Right cardiac atrium (tissue), 5 donors: ENCODE data around the gene CNPY3. TPM values are rescaled to one million over a fixed set of nuclear protein-coding genes. Genes with fewer than 3 reads are reported as not detected.

Experiments used
- ATAC-seq, 2 donors: fragments of 200-7000 bp; cut with Tn5 transposase; one replicate each; pipeline versions ENCODE4 v1.8.0 to v1.9.1; 2020; ENCODE audit warnings: moderate library complexity in 2 of 2, mild to moderate bottlenecking in 1 of 2
- DNase-seq, 3 donors: peaks; one replicate each; pipeline ENCODE4 v3.0.0-alpha.2; 2020
- H3K27ac ChIP-seq: one replicate; pipeline ENCODE4 v1.5.1; 2013; ENCODE audit warnings: mild to moderate bottlenecking, low read length, control low read depth, moderate library complexity
- H3K27me3 ChIP-seq: one replicate; pipeline ENCODE4 v1.6.1; 2013; ENCODE audit not compliant: control insufficient read depth, insufficient read depth
- H3K4me1 ChIP-seq: one replicate; pipeline ENCODE4 v1.6.1; 2013; ENCODE audit warnings: low read length; ENCODE audit not compliant: control insufficient read depth, insufficient read depth
- H3K4me3 ChIP-seq: one replicate; pipeline ENCODE4 v1.5.1; 2013; ENCODE audit warnings: low read length, control low read depth
- H3K9me3 ChIP-seq: one replicate; pipeline ENCODE4 v1.6.1; 2013; ENCODE audit warnings: low read length; ENCODE audit not compliant: control insufficient read depth
- WGBS: extraction: QIAGEN DNeasy Blood & Tissue Kit; methylation state at CpG from one replicate; pipeline ENCODE4 v1.1.7; 2013; 5-methylcytosine and 5-hydroxymethylcytosine counted together
- intact Hi-C, 4 donors: fragments of 100-400 bp; cut with DNase I; formaldehyde crosslinking; loops; one replicate each; pipeline versions ENCODE4 v1.11.0 to v1.14.0; 2022 to 2023
- polyA plus RNA-seq: library from polyadenylated mRNA; stranded (reverse); fragments of 200-250 nt; gene quantifications from one replicate; pipeline ENCODE4 v1.2.3, GENCODE V29; 2013
- total RNA-seq, 4 donors: library from RNA; stranded (reverse); fragmentation: NEBNext Ultra II Directional; extraction: Animal tissue kit (Norgen Biotek cat#: 25700); gene quantifications; one replicate each; pipeline ENCODE4 v1.2.1, GENCODE V29; 2021
- donor health status: healthy with polysubstance abuse.
- donor health status: DM: no; HTN: yes; CAD: no.
- donor health status: DM: no; HTN: no; CAD: no.
- donor health status: DM: no; HTN: yes; CAD: no; lungs with severe emphysema.
- donor health status: DM: yes; HTN: yes; CAD: no.

Gene CNPY3
- total and polyA plus RNA-seq, 5 donors: 19.2 to 32.4 (median 27.0) TPM

DNA sequence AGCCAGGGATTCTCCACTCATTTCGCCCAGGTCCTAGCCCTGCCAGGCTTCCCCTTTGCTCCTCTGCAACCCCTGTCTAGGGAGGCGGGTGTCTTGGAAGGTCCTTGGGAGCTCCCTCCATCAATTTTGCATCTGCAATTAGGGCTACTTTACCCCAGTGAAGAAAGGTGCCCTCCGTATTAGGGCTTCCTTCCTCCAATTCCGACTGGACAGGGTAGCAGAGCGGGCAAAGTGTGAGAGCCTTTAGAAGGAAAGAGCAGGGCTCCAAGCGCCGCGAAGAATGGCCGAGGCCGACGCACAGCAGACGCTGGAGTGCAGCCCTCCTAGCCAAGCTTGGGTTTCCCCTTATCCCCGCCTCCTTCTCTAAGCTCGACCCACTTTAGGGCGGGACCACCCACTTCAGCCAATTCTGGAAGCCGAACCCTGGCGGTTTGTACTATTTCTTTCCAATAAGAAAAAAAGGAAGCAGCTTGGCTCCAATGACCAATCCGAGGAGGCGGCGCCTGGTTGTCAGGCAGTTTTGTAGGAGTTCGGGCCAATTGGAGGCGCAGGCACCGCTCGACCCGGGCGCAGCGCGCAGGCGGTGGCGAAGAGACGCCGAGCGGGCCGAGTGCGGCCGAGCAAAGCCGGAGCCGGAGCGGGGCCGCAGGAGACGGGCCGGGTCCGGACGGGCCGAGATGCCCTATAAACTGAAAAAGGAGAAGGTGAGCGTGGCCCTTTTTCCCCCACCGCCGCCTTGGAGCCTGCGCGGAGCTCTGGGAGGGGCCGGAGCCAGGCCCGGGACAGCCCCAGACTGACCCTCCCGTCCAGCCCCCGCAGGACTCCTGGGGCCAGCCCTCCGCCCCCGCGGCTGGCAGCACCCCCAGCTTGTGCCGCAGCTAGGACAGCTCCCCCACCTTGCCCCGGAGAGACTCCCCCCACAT lies 55.0 kb downstream of the CNPY3 start, which contains the start of gene PPP2R5D:
Gene PPP2R5D, plus strand, starts transcription at position 570 of the 923 bp plus-strand sequence. Its CDS starts 108 bp downstream, at position 678.
- peak within 1 kb of the TSS; percentile 95 for H3K27ac ChIP-seq
- intact Hi-C loops: no loop called here
- H3K27me3 ChIP-seq: no peaks in the 10 kb centered on the region
- DNase-seq (peak; percentile 98 to 99 (median 98)), ATAC-seq (peak; percentile 97)
- H3K4me1 ChIP-seq: peaks cover 23% of the 10 kb centered on the region
- H3K4me3 ChIP-seq: peak within 1 kb of the TSS; percentile 90
- under 1% methylated on average over 59 of the region's 59 CpGs for WGBS
- no peaks in the 10 kb centered on the region for H3K9me3 ChIP-seq

- Histone ChIP-seq H3K27ac (peak overlapping the region; percentile 87), H3K9me3 (no peaks in the 10 kb centered on the region), H3K27me3 (no peaks in the 10 kb centered on the region), H3K4me1 (peaks cover 20% of the 10 kb centered on the region), H3K4me3 (peak overlapping the region; percentile 90)
- ATAC-seq: peak; percentile 12
- 9% methylated on average over 13 of the region's 13 CpGs for WGBS
- DNase-seq: peak in 1 of 3 donors; percentile 69
- intact Hi-C loops: no loop called here
Observed at GRCh38 chr6:42984924-42985475, 55.7 kb downstream of the CNPY3 start.

GRCh38 chr6:42987533-42988451 lies 58.5 kb downstream of the CNPY3 start:
- no peaks in the 10 kb centered on the region for H3K27me3 ChIP-seq
- no peaks in the 10 kb centered on the region for H3K9me3 ChIP-seq
- peaks cover 20% of the 10 kb centered on the region for H3K4me1 ChIP-seq
- 52% methylated on average over 5 of the region's 5 CpGs for WGBS
- no peak overlapping the region for H3K4me3 ChIP-seq
- ATAC-seq (no peak), DNase-seq (no peak)
- H3K27ac ChIP-seq: peak overlapping the region; percentile 13
- intact Hi-C loops: no loop called here

- intact Hi-C loops: no loop called here
Observed at GRCh38 chr6:42988486-42989020, 59.3 kb downstream of the CNPY3 start.

More at GRCh38 chr6:42988486-42989020, 59.3 kb downstream of the CNPY3 start:
- 20% methylated on average over 1 of the region's 1 CpG for WGBS
- ATAC-seq (no peak), DNase-seq (peak in 2 of 3 donors; percentile 29 to 74)
- Histone ChIP-seq H3K27ac (no peak overlapping the region), H3K27me3 (no peaks in the 10 kb centered on the region), H3K4me3 (no peak overlapping the region), H3K9me3 (no peaks in the 10 kb centered on the region), H3K4me1 (peaks cover 20% of the 10 kb centered on the region)

Other genes starting within 250 kb of the CNPY3 start
- 1 to 10 TPM; 1.2 to 2.5 (median 1.8) TPM for gene PRPH2, start 206.9 kb upstream of the CNPY3 start, total RNA-seq
- 0.45 TPM for gene PRPH2, start 206.9 kb upstream of the CNPY3 start, polyA plus RNA-seq
- gene TBCC, start 183.4 kb upstream of the CNPY3 start, total RNA-seq: 10 to 100 TPM; 13.9 to 15.3 (median 14.8) TPM
- 18.2 TPM for gene TBCC, start 183.4 kb upstream of the CNPY3 start, polyA plus RNA-seq
- gene BICRAL, start 147.4 kb upstream of the CNPY3 start, total RNA-seq: 10 to 100 TPM; 11.4 to 13.6 (median 13.1) TPM
- 3.9 TPM for gene BICRAL, start 147.4 kb upstream of the CNPY3 start, polyA plus RNA-seq
- gene RPL7L1, start 49.9 kb upstream of the CNPY3 start, total RNA-seq: 10 to 100 TPM; 50.5 to 59.1 (median 51.7) TPM
- 38.7 TPM for gene RPL7L1, start 49.9 kb upstream of the CNPY3 start, polyA plus RNA-seq
- not detected for gene PTCRA, start 13.4 kb upstream of the CNPY3 start, total RNA-seq
- gene PTCRA, start 13.4 kb upstream of the CNPY3 start, polyA plus RNA-seq: not detected
- 1 to 10 TPM in 1 of 4 donors, under 1 TPM in 3; 0.43 to 5.8 (median 0.83) TPM for gene GNMT, start 31.3 kb downstream of the CNPY3 start, total RNA-seq
- gene GNMT, start 31.3 kb downstream of the CNPY3 start, polyA plus RNA-seq: 3.0 TPM
- 10 to 100 TPM; 17.9 to 30.8 (median 21.2) TPM for gene PEX6, start 49.7 kb downstream of the CNPY3 start, total RNA-seq
- gene PEX6, start 49.7 kb downstream of the CNPY3 start, polyA plus RNA-seq: 16.1 TPM
- gene PPP2R5D, start 55.1 kb downstream of the CNPY3 start, total RNA-seq: 10 to 100 TPM; 32.1 to 39.3 (median 37.6) TPM
- 26.4 TPM for gene PPP2R5D, start 55.1 kb downstream of the CNPY3 start, polyA plus RNA-seq
- gene MEA1, start 84.5 kb downstream of the CNPY3 start, total RNA-seq: 10 to 100 TPM; 29.9 to 44.4 (median 34.6) TPM
- 59.3 TPM for gene MEA1, start 84.5 kb downstream of the CNPY3 start, polyA plus RNA-seq
- gene KLHDC3, start 84.8 kb downstream of the CNPY3 start, total RNA-seq: 100 to 1,000 TPM in 3 of 4 donors, 10 to 100 TPM in 1; 97.3 to 176 (median 138) TPM
- 170 TPM for gene KLHDC3, start 84.8 kb downstream of the CNPY3 start, polyA plus RNA-seq
- gene RRP36, start 92.1 kb downstream of the CNPY3 start, total RNA-seq: 10 to 100 TPM; 28.2 to 34.3 (median 29.6) TPM
- 27.2 TPM for gene RRP36, start 92.1 kb downstream of the CNPY3 start, polyA plus RNA-seq
- gene CUL7, start 124.4 kb downstream of the CNPY3 start, total RNA-seq: 1 to 10 TPM; 6.7 to 9.6 (median 9.2) TPM
- gene CUL7, start 124.4 kb downstream of the CNPY3 start, polyA plus RNA-seq: 4.5 TPM
- gene MRPL2, start 130.0 kb downstream of the CNPY3 start, total RNA-seq: 10 to 100 TPM; 83.2 to 94.2 (median 87.8) TPM
- 92.7 TPM for gene MRPL2, start 130.0 kb downstream of the CNPY3 start, polyA plus RNA-seq
- 10 to 100 TPM; 36.9 to 51.2 (median 40.1) TPM for gene KLC4, start 130.2 kb downstream of the CNPY3 start, total RNA-seq
- gene KLC4, start 130.2 kb downstream of the CNPY3 start, polyA plus RNA-seq: 32.4 TPM
- 1 to 10 TPM; 5.8 to 9.4 (median 8.2) TPM for gene PTK7, start 146.8 kb downstream of the CNPY3 start, total RNA-seq
- 4.1 TPM for gene PTK7, start 146.8 kb downstream of the CNPY3 start, polyA plus RNA-seq
- 100 to 1,000 TPM in 1 of 4 donors, 10 to 100 TPM in 3; 64.7 to 114 (median 72.7) TPM for gene SRF, start 241.8 kb downstream of the CNPY3 start, total RNA-seq
- gene SRF, start 241.8 kb downstream of the CNPY3 start, polyA plus RNA-seq: 55.3 TPM